Left cardiac atrium (tissue), 4 donors: ENCODE measurements around the gene ZNF496. TPM values are rescaled to one million over a fixed set of nuclear protein-coding genes. Genes with fewer than 3 reads are reported as not detected.
A peak's percentile ranks its signal among the peaks of the same experiment; 100 is the strongest.
"Not testable (repeated sequence)": the region's sequence is repeated elsewhere in the genome, so short reads cannot be mapped to it uniquely, and the experiment has no call there.

Experiments
- ATAC-seq, 2 donors: fragments of 200-7000 bp; cut with Tn5 transposase; one replicate each; pipeline ENCODE4 v1.9.1; 2020; ENCODE audit warnings: mild to moderate bottlenecking in 2 of 2, moderate library complexity in 2 of 2
- DNase-seq: peaks from one replicate; pipeline ENCODE4 v3.0.0-alpha.2; 2020
- intact Hi-C, 2 donors: fragments of 100-400 bp; cut with DNase I; formaldehyde crosslinking; loops; one replicate each; pipeline versions ENCODE4 v1.14.1 to v1.15.1; 2022 to 2023
- total RNA-seq, 2 donors: library from RNA; stranded (reverse); fragmentation: NEBNext Ultra II Directional; extraction: Animal tissue kit (Norgen Biotek cat#: 25700); gene quantifications; one replicate each; pipeline ENCODE4 v1.2.1, GENCODE V29; 2021
- donor health status: DM: no; HTN: yes; CAD: no.
- donor health status: DM: no; HTN: yes; CAD: no; lungs with severe emphysema.
- donor health status: DM: yes; HTN: yes; CAD: no.
- donor health status: Dilated cardiomyopathy.

The ZNF496 gene
- total RNA-seq, 2 donors from 2014 or later, result 12.2 to 16.4 TPM

DNA sequence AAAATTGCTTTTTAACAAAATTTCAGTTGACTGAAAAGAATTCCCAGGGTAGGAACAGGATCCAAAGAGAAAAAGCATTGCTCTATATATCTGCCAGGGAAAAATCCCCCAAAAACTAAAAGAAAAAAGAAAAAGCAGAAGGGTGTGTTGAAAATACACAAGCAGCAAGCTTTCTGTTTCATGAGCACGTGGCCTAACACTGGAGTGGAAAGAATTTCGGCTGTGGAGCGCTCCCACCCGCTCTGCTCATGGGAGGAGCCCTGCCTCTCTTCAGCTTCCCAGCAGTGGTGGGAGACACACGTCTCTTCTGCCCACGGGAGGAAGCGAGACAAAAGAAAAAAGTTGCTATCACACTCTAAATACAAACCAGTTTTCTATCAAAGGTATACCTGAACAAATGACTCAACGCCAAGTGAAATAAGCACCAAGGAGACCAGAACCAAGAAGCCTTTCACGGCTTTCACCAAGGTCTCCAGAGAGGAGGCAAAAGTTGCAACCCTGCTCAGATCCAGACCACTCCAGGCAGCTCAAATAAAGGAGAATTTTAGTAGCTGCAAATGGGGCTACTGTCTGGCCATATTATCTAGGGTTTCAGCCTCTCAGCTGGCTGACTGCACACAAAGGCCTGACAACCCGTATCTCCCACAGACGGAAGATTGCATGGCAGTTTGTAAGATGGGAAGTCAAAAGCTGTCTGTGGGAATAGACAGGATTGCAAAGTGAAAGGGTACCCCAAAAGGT lies 29.5 kb upstream of the ZNF496 start:
- DNase-seq (peak; percentile 67), ATAC-seq (peak; percentile 67 to 89)
- intact Hi-C loops, result no loop called here

DNA sequence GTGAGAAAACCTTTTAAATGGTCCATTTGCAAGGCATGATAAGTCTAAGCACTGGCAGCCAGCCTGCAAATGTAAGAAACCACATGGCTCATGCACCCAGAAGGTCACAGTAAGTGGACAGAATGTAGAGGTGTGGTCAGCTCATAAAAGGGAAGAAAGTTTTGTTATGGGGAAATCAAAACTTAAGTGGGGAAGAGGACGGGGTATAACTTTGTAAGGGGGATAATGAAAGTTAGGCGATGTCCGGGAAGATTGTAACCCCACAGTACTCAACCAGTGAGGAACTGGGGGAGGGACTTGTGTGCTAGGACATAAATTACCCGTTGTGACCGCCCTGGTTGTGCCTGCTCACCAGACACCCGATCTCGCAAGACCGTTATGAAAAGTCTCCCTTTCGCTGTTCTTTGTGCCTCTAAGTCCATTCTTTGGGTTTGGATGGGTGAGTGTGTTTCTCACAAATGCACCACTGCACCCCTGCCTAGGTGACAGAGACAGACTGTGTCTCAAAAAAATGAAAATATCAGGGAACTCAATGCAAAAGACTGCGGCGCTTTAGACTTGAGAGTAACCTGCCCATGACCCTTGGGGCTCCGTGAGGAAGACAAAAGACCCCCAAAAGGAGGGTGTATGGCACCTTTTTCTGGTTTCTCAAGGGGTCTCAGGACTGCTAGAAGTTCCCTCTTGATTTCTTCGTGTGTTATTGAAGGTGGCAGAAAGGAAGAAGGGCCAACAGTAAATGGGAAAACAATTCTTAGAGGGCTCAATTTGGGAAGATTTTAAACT lies 28.6 kb upstream of the ZNF496 start:
- intact Hi-C loops, result no loop called here
- no peak for DNase-seq
- no peak for ATAC-seq

DNA sequence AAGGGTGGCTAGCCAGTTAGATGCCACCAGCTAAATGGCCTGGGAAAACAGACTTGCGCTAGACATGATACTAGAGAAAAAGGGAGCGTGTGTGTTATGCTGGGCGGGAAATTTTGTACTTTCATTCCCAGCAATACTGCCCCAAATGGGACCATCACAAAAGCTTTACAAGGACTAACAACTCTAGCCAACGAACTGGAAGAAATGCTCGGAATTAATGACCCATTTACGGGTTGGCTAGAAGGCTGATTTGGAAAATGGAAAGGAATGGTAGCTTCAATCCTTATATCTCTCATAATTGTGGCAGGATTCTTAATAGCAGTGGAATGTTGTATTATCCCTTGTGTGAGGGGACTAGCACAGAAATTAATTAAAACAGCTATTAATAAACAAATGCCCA lies 27.9 kb upstream of the ZNF496 start:
- intact Hi-C loops, result no loop called here
- ATAC-seq, result no peak
- DNase-seq, result no peak

DNA sequence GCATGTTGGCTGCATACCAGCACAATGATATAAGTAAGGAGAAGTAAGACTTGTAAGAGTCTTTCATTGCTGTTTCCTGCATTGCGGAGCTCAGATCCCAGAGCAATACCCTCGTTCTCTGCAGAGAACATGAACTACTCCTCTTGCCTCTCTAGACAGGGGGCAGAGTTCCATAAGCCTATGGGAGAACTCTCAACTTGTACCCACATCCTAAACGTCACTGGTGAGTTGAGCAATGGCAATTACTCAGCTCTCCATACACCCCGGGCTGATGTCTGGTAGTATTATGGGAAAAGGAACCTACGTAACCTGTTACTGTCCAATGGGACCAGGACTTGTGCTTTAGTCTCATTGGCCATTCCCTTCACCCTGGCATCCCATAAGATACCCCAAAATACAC lies 27.3 kb upstream of the ZNF496 start:
- no peak for DNase-seq
- intact Hi-C loops, result no loop called here
- ATAC-seq, result peak in 1 of 2 donors; percentile 4

DNA sequence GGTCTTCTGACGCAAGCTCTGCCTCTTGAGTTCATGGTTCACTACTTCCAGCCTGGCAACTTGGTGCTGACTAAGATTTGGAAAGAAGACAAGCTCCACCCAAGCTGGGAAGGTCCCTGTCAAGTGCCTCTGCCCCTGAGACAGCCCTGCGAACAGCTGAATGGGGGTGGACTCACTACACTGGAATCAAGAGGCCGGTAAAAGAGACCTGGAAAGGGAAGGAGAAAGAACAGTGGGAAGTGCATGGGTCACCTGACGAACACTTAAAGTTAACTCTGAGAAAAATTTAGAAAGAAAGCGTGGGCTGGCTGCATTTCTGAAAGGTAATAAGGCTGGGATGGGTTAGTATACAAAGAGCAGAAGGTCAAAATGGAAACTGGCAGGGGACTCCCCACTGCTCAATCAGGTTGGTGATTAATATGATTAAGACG lies 26.1 kb upstream of the ZNF496 start:
- DNase-seq (peak; percentile 37), ATAC-seq (peak; percentile 24 to 82)
- intact Hi-C loops, result no loop called here

DNA sequence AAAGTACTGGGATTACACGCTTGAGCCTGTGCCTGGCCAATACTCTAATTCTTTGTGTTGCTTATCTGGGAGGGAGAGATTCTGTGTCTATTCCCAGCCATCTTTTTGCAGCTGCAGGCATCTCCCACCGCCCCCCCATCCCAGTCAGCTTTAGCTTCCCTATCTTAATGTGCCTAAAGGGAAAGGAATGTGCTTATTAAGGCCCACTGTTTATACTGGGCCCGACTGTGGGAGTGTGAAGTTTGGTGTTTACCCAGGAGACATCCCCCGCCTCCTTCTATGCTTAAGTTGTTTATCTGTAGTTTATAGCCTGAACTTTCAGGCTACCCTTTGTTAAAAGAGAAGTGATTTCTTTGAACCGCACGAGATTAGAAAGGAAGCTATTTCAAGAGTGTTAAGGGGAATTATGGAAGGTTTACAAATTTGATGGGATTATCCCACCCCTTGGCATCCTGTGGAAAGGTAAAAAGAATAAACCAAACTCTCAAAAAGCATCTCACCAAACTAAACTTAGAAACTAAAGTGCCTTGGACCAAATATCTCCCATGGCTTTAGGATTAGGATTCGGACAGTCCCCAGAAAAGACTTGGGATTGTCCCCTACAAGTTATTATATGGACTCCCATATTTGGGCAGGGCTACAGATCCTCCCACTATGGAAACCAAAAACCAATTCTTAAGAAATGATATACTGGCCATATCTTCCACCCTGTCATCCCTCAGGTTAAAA lies 25.5 kb upstream of the ZNF496 start:
- DNase-seq (peak; percentile 39), ATAC-seq (peak; percentile 56 to 84)
- intact Hi-C loops, result no loop called here

DNA sequence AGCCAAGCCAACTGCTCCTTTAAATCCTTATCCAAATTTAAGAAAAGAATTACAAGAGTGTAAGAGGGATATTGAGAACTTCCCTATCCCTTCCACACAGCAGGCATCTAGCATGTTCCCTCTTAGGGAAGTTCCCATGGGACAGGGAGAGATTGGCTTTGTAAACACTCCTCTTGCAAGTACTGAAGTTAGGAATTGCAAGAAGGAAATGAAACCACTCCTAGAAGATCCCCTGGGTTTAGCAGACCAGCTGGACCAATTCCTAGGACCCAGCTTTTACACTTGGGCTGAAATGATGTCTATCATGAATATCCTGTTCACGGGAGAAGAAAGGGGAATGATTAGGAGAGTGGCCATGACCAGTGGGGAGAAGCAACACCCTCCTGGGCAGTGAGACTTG lies 23.5 kb upstream of the ZNF496 start:
- intact Hi-C loops, ATAC-seq, DNase-seq: not testable (repeated sequence)

DNA sequence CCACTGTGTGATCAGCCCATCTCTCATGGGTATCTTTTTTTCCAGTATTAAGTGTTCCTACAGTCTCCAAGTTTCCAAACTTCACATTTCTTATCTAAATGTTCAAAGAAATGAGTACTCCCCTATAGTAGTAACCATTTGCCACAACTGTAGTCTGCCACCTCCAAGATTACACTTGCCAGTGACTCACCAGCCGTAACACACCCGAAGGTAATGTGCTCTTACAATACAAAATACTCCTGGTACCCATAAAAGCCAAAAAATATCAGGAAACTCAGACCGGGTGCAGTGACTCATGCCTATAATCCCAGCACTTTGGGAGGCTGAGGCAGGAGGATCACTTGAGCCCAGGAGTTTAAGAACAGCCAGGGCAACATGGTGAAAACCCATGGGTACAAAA lies 20.5 kb upstream of the ZNF496 start:
- no peak for DNase-seq
- intact Hi-C loops, result no loop called here
- ATAC-seq, result no peak

DNA sequence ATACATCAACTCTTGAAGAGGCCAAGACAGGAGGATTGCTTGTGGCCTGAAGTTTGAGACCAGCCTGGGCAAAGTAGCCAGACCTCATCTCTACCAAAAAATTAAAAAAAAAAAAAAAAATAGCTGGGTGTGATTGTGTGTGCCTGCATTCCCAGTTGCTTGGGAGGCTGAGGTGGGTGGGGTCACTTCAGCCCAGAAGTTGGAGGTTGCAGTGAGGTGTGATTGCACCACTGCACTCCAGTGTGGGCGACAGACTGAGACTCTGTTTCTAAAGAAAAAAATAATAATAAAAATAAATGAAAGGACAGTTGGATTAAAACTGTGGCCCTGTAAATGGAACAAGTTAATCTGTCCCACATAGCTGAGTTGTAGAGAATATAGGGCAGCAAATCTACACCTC lies 18.9 kb upstream of the ZNF496 start:
- no peak for ATAC-seq
- intact Hi-C loops, result no loop called here
- DNase-seq, result no peak

DNA sequence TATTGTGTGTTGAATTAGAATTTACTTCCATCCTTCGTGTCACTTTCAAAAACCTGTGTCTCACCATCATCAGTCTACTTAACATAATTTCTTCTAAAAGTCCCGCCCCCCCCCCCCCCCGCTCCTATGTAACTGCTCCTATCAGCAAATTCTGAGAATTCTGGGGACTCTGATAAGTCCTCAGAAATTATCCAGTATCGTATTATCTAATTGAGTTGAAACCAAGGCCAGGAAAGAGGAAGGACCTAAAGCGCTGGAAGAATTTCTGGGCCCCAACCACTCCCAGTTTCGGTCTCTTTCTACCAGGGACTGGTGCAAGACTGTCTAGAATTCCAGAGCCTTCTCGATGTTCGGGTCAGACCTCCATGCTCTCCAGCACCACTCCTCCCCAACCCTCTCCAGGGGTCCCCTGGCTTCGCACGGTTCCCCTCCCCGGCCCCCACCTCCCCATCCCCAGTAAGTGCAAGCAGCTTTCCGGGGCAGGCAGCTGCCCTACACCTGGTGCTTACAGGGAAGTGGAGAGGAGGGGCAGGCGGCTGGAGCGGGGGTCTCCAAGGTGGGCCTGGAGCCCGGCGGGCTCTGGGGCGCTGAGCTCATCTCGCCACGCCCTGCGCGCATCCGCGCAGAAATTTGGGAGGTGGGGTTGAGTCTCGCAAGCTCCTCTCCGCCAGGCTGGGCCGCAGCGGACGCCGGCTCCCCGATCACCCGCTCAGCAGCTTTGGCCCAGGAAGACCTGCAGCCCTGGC lies 16.0 kb upstream of the ZNF496 start:
- no peak for DNase-seq
- intact Hi-C loops, result no loop called here
- ATAC-seq, result peak; percentile 56 to 62

DNA sequence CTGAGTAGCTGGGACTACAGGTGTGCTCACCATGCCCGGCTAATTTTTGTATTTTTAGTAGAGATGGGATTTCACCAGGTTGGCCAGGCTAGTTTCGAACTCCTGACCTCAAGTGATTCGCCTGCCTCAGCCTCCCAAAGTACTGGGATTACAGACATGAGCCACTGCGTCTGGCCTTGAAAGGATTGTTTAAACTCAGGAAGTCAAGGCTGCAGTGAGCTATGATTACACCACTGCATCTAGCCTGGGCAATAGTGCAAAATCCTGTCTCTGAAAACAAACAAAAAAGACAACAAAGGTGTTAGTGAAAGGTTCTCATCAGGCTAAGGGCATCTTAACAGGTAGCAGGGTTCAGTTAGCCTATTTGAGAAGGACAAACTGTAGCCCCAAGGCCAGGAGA lies 14.2 kb upstream of the ZNF496 start:
- ATAC-seq (no peak), DNase-seq (no peak)
- intact Hi-C loops, result no loop called here

DNA sequence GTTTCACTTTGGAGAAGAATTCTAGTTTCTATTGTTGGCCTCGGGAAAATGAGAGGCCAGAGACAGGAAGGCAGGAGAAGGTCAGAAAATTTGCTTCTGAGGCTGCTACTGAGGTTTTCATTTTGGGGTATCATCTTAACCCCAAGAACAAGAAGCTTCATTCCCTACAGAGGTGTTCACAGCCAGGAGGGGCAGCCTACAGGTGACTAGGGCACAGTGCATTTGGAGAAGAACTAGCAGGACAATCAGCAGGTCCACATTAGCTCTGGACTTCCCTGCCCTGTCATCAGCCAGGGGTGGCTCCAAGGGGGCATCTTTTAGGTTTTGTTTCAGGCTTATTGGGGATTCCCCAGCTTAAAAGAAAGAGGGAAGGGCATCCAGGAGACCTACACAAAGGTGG lies 12.1 kb upstream of the ZNF496 start:
- no peak for ATAC-seq
- intact Hi-C loops, result no loop called here

DNA sequence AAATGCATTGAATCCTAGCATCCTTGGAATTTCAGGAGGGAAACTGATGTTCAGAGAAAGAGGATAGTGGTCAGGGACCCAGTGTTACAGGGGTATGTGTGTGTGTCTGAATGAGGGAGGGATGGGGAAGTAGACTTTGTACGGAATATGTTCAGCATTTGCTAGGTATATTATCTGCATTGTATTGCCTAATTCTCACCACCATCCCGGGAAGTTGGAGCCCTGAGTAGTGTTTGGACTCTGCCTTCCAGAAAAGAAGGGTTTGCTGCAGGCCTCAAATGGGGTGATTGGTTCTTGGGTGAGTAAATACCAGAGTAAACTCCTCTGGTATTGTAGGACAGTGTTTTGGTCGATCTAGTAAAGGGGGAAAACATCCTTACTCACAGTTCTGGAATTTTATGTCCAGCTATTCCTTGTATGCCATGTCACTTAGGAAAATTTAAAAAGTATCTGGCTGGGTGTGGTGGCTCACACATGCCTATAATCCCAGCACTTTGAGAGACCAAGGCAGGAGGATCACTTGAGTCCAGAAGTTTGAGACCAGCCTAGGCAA lies 7.1 kb upstream of the ZNF496 start:
- intact Hi-C loops, result no loop called here
- DNase-seq (no peak), ATAC-seq (no peak)

More for the DNA sequence above, 12.1 kb upstream of the ZNF496 start:
- DNase-seq, result no peak

DNA sequence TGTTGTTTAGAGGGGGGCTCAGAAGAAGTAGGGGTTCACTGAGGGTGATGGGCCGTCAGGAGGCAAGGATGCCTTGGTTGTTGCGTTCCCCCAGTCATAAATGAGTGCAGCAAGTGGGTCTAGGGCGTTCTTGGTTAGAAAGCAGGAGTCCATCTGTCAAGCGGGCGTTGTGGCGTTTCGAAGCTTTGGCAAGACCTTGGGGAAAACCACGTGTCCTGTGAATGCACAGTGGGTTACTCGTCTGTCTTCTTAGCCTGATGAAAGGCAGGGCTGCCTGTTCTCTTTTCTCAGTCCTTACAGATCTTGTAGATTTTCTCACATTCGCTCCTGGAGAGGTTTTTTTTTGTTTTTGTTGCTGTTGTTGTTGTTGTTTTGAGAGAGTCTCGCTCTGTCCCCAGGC lies 6.3 kb upstream of the ZNF496 start:
- no peak for ATAC-seq
- intact Hi-C loops, result no loop called here
- no peak for DNase-seq

DNA sequence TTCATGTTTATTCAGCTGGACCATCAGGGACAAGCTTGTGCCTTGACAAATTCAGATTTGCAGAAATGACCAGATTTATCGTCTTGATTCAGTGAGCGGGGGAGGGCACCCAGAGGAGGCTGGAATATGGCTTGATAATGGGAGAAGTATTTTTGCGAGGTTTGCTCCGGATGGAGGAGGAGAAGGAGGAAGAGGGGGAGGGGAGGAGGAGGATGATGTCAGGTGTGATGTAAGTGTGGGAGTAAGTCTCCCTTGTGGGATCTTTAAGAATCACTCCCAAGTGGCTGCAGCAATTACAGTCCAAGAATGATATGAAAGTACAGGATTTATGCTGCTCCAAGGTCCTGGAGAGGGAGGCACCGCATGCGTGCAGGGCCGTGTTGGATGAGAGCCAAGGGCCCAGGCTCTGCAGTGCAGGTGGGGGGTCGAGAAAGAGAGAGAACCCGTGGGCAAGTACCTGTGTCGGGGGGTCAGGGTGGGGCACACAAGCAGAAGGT lies 5.6 kb upstream of the ZNF496 start:
- intact Hi-C loops, result no loop called here
- DNase-seq (no peak), ATAC-seq (peak in 1 of 2 donors; percentile 15)

DNA sequence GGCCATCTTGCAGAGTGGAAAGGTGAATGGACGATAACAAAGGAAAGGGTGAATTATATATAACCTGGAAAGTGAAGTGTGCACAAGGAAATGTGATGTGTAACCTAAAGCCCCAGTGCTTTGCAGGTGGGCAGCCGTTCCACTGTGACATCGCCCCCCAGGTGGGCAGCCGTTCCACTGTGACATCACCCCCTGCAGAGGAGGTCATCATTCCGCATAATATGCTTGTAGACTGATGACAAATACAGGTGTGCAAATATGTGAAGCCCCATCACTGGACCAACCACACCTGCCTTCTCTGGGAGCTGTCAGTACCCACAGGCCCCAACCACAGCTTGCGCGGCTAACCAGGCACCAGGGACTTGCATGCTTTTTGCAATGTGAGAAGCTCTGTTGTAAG lies 4.7 kb upstream of the ZNF496 start:
- no peak for DNase-seq
- intact Hi-C loops, result no loop called here
- ATAC-seq, result no peak

DNA sequence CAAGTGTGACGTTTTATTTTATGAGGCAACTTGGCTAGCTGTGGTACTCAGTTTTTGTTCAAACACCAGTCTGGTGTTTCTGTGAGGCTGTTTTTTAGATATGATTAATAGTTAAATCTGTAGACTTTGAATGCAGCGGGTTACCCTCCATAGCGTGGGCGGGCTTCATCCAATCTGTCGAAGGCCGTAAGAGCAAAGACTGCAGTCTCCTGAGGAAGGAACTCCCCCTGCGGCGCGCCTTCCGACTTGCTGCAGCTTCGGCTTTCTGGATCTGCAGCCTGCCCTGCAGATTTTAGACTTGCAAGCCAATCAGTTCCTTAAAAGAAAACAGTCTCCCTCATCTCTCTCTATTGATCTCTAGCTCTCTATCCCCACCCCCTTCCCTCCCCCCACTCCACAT lies 4.2 kb upstream of the ZNF496 start:
- ATAC-seq (no peak), DNase-seq (peak; percentile 36)
- intact Hi-C loops, result no loop called here

DNA sequence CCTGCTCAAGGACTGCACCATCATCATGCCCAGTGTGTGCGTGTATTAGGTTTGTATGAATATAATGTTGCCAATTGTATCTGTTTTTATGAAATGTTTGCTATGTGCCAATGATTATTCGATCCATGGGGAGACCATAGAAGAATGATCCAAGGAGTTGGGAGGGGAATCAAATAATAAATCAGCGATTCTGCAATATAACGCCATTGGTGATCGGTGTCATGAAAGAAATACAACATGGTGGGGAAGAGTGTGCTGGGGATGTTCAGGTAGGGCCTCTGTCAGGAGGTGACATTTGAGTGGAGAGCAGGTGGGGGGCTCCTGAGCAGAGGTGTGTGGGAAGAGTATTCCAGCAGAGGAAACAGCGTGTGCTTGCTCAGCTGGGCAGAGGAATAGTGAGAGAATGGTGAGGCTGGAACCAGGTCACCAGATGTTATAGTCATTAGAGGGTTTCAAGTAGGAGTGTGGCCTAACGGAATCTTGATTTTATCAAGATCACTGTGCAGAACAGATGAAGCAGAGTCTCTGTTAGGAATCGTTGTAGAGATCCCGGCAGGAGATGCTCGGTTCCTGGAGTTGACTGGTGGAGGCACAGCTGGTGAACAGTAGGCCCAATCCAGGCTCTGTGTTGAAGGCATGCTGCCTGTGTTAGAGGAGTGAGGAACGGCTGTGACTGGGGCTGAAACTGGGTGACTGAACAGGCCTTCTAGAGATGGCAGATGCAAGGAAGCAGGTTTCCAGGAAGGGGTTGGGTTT lies 2.9 kb upstream of the ZNF496 start:
- intact Hi-C loops, result no loop called here
- DNase-seq, result no peak
- ATAC-seq, result no peak
